Measurements from ENCODE around the gene SGPL1.
"Not testable (repeated sequence)": the region's sequence is repeated elsewhere in the genome, so short reads cannot be mapped to it uniquely, and the experiment has no call there.

SGPL1 gene, protein sequence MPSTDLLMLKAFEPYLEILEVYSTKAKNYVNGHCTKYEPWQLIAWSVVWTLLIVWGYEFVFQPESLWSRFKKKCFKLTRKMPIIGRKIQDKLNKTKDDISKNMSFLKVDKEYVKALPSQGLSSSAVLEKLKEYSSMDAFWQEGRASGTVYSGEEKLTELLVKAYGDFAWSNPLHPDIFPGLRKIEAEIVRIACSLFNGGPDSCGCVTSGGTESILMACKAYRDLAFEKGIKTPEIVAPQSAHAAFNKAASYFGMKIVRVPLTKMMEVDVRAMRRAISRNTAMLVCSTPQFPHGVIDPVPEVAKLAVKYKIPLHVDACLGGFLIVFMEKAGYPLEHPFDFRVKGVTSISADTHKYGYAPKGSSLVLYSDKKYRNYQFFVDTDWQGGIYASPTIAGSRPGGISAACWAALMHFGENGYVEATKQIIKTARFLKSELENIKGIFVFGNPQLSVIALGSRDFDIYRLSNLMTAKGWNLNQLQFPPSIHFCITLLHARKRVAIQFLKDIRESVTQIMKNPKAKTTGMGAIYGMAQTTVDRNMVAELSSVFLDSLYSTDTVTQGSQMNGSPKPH

DNA sequence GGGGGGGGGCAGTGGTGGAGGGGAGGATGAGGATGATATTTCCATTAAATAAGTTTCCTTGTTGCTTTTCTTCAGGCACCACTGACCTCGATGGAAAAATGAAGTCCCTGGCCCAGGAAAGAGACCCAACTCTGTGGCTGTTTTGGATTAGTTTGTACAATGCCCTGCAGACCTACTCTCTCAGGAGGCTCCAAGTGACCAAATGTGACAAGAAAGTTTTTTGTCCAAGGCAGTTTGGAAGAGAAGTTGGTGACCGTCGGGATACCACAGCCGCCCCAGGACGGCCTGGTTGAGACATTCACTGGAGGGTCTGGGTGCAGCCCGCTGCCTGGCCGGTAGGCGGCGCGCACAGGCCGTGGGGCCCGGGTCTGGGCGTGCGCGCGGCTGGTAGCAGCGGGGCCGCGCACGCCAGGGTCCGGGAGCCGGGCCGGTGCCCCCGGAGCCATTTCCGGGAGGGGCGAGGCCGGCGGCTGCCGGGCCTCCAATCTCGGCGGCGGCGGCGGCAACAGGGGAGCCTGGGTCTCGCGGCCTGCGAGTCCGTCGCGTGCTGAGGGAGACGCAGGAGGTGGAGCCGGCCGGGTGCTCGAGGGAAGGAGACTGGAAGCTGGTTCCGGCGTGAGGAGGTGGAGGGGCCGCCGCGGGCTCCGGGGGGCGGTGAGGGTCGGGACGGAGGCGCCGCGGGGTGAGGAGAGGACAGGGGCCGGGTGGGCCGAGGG lies at the start of gene SGPL1:
TSS of gene SGPL1 (plus strand) at position 445 of the 716 bp plus-strand sequence. CDS start 906 bp downstream, outside the sequence.
- peak; percentile 75 for DNase-seq

- DNase-seq, result not testable (repeated sequence)
These were observed 47.6 kb upstream of the SGPL1 start for GRCh38 chr10:70768026-70768685.

DNA sequence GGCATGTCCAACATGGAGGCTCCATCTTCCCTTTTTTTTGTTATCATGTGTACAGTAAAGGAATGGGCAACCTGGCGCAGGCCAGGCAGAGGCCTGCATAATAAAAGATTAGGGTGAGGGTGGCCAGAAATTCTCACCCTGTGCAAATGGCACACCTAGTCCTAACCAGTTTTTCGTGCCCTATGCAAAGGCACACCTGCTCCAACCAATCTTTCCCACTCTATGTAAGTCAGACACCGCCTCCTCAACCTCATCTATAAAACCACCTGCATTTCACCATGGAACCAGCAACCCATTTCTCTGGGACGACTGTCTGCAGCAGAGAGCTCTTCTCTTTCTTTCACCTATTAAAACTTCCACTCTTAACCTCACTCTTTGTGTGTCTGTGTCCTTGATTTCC lies 46.6 kb upstream of the SGPL1 start:
- no peak for DNase-seq

DNA sequence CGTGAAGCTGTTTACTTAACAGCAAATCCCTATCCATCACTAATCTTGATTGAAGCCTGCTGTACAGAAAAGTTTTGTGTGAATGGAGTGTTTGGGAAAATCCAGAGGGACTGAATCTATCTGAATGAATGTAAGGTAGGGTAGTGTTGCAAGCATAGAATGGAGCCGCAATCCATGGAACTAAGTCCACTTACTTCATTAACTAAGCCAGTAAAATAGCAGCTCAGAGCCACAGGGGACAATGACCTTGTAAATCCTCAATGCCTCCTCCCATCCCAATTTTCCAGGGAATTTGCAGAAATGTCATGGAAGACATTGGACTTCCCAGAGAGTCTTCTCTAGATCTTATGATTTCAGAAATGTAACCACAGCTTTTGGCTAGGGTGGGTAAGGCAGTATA lies 45.7 kb upstream of the SGPL1 start:
- no peak for DNase-seq

- DNase-seq, result not testable (repeated sequence)
These were observed 45.2 kb upstream of the SGPL1 start for GRCh38 chr10:70770516-70770915.

GRCh38 chr10:70771311-70772194 lies 44.2 kb upstream of the SGPL1 start:
- no peak for DNase-seq

GRCh38 chr10:70772627-70773026 lies 43.1 kb upstream of the SGPL1 start:
- no peak for DNase-seq

GRCh38 chr10:70773461-70773860 lies 42.3 kb upstream of the SGPL1 start:
- DNase-seq, result no peak

- no peak for DNase-seq
These were observed 41.6 kb upstream of the SGPL1 start for GRCh38 chr10:70773965-70774809.

DNA sequence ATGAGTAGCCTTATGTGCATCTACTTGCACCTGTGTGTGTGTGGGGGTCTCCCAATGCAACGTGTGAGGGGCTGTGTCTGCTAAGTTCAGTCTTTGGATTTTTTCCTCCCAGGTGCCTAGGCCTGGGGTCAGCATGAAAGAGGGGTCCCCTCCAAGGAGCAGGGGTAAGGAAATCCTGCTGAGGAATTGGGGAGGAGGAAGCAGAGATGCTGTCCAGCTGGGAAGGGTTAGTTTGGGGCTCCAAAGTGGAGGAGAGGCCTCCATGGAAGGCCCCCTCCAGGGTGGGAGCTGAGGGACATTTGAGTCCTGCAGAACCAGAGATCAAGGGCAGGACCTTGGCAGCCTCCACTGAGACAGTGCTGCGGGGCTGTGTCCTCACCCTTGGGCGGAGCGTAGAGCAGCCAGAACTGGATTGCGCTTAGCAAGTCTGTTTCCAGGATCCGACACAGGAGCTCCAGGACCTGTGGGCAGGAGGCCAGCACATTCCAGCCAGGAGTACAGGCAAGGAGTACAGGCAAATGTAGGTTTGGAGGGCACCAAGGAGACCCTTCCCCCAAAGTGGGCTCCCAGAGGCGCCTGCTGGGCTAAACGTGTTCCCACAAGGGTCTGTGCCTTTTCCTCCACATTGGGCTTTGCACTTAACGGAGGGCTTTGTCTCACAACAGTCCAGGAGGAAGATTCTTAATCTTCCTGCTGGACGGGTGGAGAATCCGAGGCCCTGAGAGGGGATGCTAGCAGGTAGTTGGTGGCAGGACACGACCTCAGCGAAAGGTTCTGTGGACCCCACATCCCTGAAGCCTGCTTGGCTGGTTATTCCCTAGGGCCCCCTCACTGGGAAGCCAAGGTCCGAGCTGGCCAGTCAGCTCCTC lies 40.7 kb upstream of the SGPL1 start:
- DNase-seq, result no peak

DNA sequence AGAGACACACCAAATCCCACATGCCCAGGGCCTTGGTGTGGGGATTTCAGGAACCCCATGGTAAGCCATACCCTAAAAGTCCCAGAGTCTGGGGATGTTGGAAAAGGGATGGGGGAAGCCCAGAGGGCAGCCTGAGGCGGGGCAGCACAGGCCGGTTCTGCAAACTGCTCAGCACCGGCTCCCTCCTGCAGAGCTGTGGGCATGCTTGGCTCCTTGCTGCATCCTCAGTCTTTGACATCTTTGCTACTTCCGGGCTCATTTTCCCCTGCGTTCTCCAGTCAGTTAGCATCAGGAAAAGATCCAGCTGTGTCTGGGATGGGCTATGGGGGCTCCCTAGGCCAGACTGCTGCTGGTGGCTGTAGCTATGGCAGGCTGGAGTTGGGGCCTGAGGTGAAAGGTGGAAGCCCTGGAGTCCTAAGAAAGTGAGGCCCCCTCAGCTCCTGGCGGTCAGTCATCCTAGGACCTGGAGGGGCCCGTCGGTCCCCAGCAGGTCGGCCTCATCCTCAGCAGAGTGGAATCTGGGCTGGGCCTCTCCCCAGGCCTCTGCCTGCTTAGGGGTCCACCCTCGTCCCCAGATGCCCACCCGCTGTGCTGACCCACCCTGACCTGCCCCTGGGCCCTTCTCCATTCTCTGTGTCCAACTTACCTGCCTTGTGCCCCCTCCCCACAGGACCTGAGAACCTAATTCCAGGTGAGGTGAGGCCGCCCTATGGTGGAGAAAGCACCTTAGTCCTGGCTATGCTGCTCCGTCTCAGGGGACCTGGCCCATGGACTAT lies 39.9 kb upstream of the SGPL1 start:
- no peak for DNase-seq

GRCh38 chr10:70776455-70777005 lies 39.2 kb upstream of the SGPL1 start:
- no peak for DNase-seq

GRCh38 chr10:70777063-70777875 lies 38.5 kb upstream of the SGPL1 start:
- no peak for DNase-seq

DNA sequence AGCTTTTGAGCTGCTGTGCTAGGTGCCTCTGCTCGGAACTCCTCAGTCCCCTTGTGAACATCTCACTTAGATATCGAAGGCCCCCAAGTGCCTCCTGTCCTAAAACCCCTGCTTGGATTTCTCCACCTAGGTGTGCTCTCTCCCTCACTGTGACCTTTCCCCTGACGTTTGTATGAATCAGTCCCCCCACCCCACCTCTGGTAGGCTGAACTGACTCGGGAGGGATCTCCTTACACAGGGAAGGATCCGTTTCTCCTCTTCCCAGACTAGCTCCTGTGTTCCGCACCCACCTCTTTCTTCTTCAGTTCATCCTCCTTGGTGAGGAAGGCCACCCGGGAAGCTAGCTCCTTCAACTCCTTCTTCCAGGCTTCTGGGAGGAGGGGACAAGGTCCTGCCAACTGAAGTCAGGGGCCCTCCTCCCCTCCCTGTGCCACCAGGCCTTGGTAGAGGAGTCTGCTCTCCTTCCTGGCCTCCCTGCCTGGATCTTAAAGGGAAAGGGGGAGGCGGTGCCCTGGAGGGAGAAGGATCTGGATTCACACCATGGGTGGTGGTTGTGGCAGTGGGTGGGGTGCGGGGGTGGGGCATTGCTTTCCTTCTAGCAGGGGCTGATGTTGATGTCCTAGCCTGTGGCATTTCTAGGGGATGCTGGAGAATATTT lies 37.4 kb upstream of the SGPL1 start:
- no peak for DNase-seq

DNA sequence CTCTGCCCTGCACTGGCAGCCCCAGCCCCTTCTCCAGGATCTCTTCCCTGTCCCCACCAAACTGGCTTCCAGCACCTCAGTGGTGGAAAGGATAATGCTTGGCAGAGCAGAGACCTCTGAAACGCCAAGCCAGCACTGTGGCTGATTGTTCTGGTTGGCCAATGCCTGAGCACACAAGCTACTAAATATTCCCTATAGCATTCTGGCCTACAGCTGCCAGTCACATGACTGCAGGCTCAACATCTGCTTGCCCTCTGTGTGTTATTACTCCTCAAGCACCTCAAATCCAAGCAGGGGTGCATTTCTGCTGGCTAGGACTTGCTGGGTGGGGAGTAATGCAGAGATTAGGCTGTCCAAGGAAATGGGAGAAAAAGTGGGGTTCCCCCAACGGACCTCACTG lies 36.7 kb upstream of the SGPL1 start:
- DNase-seq, result no peak

DNA sequence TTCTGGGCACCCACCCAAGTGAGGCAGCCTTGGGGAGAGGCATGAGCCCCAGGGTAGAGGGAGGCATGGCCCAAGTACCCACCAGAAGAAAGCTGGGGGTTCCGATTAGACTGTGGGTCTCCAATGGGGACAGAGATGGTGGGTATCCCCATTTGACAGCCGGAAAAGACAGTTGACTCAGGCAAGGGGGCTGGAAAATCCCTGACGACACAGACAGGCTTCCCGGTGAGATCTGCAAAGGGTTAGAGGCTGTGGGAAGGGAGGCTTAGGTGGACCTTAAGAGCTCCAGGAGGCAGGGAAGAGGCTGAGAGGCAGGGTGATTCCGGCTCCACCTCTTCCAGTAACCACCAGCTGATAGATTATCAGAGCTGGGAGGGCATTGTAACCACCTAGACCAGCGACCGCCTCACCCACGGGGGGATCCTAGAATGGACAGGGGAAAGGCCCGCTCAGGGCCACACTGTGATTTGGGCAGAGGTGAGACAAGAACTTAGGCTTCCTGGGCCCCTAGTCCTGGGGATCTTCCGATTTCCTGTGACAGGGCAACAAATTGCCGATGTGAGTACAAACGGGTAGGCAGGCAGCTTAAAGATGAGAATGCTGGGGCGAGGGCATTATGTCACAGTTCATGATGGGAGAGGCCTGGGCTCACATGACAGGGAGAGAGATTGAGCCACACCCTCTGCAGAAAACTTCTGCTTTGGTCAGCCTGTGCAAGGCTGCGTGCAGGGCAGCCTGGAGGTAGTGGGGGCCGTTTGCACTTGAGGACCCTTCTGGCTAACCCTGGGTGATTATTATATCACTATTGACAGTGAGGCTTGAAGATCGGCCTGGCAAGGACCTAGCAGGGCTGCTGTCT lies 36.0 kb upstream of the SGPL1 start:
- no peak for DNase-seq

GRCh38 chr10:70780370-70780760 lies 35.4 kb upstream of the SGPL1 start:
- no peak for DNase-seq
